Colonic mucosa (tissue), 4 donors: ENCODE data around the gene GNG13. TPM values are rescaled to one million over a fixed set of nuclear protein-coding genes. Genes with fewer than 3 reads are reported as not detected.
"Not testable (repeated sequence)": the region's sequence is repeated elsewhere in the genome, so short reads cannot be mapped to it uniquely, and the experiment has no call there.

Experiments
- DNase-seq: peaks from one replicate; pipeline ENCODE4 v3.0.0-alpha.2; 2020
- H3K27ac ChIP-seq: fragments of 200-600 bp; one replicate; pipeline ENCODE4 v1.8.0; 2021
- H3K27me3 ChIP-seq: fragments of 200-600 bp; one replicate; pipeline ENCODE4 v1.8.0; 2021
- H3K36me3 ChIP-seq: fragments of 200-600 bp; one replicate; pipeline ENCODE4 v1.8.0; 2021
- H3K4me1 ChIP-seq: fragments of 200-600 bp; one replicate; pipeline ENCODE4 v1.8.0; 2021; ENCODE audit warnings: mild to moderate bottlenecking
- H3K4me3 ChIP-seq: fragments of 200-600 bp; one replicate; pipeline ENCODE4 v1.8.0; 2021
- H3K9ac ChIP-seq, 2 donors: one replicate each; pipeline ENCODE4 v1.7.0; 2013; ENCODE audit warnings: control low read depth in 2 of 2, low read depth in 2 of 2, low read length in 2 of 2
- H3K9me3 ChIP-seq: fragments of 200-600 bp; one replicate; pipeline ENCODE4 v1.8.0; 2021
- CTCF ChIP-seq: fragments of 200-600 bp; IDR thresholded peaks from one replicate; pipeline ENCODE4 v1.8.0; 2022; ENCODE audit warnings: antibody characterized with exemption, mild to moderate bottlenecking
- intact Hi-C: fragments of 100-400 bp; cut with DNase I; formaldehyde crosslinking; loops from one replicate; pipeline ENCODE4 v1.14.1; 2022
- total RNA-seq, 2 donors: library from RNA; stranded (reverse); fragmentation: NEBNext Ultra II Directional in 1 of 2; extraction: Animal tissue kit (Norgen Biotek cat#: 25700) in 1 of 2; gene quantifications; one replicate each; pipeline ENCODE4 v1.2.1, GENCODE V29; 2021
- donor health status: healthy.
- donor health status: DM: no; HTN: no; CAD: no.
- donor health status: DM: no; HTN: no; CAD: no.

Gene GNG13
- total RNA-seq, 2 donors from 2014 or later: 0.24 TPM; not detected in 1

- no peaks in the 10 kb centered on the region for H3K4me1 ChIP-seq
- H3K4me3 ChIP-seq: no peak overlapping the region
- intact Hi-C loops: no loop called here
- H3K36me3 ChIP-seq: no peaks in the 10 kb centered on the region
- no peak overlapping the region for H3K9ac ChIP-seq
- no peak for DNase-seq
- H3K27ac ChIP-seq: no peak overlapping the region
- no peak for TF ChIP-seq CTCF
- H3K9me3 ChIP-seq: no peaks in the 10 kb centered on the region
- H3K27me3 ChIP-seq: peaks cover 4% of the 10 kb centered on the region
Observed at GRCh38 chr16:760065-760464, 40.5 kb downstream of the GNG13 start.

- no peak for DNase-seq
- no peak overlapping the region for H3K9ac ChIP-seq
- intact Hi-C loops: no loop called here
- peaks cover 4% of the 10 kb centered on the region for H3K27me3 ChIP-seq
- H3K4me3 ChIP-seq: no peak overlapping the region
- H3K27ac ChIP-seq: no peak overlapping the region
- no peaks in the 10 kb centered on the region for H3K36me3 ChIP-seq
- no peak for TF ChIP-seq CTCF
- no peaks in the 10 kb centered on the region for H3K9me3 ChIP-seq
- no peaks in the 10 kb centered on the region for H3K4me1 ChIP-seq
Observed at GRCh38 chr16:759110-759910, 41.2 kb downstream of the GNG13 start.

- Histone ChIP-seq H3K27me3 (peaks cover 15% of the 10 kb centered on the region), H3K9me3 (no peaks in the 10 kb centered on the region), H3K27ac (no peak overlapping the region), H3K9ac (no peak overlapping the region), H3K4me1 (no peaks in the 10 kb centered on the region), H3K4me3 (no peak overlapping the region), H3K36me3 (no peaks in the 10 kb centered on the region)
- DNase-seq: no peak
- intact Hi-C loops: no loop called here
- no peak for TF ChIP-seq CTCF
Observed at GRCh38 chr16:756428-756827, 44.1 kb downstream of the GNG13 start.

- no peak for TF ChIP-seq CTCF
- Histone ChIP-seq H3K9ac (no peak overlapping the region), H3K4me1 (no peaks in the 10 kb centered on the region), H3K27me3 (peaks cover 12% of the 10 kb centered on the region), H3K27ac (no peak overlapping the region), H3K9me3 (no peaks in the 10 kb centered on the region), H3K4me3 (no peak overlapping the region), H3K36me3 (no peaks in the 10 kb centered on the region)
- DNase-seq: no peak
- intact Hi-C loops: no loop called here
Observed at GRCh38 chr16:754656-755055, 45.9 kb downstream of the GNG13 start.

GRCh38 chr16:754121-754607, 46.4 kb downstream of the GNG13 start:
- H3K36me3 ChIP-seq, DNase-seq, H3K4me3 ChIP-seq, H3K4me1 ChIP-seq, H3K9ac ChIP-seq, H3K9me3 ChIP-seq, H3K27ac ChIP-seq, intact Hi-C loops: not testable (repeated sequence)
- peaks cover 12% of the 10 kb centered on the region for H3K27me3 ChIP-seq

GRCh38 chr16:752007-752312, 48.6 kb downstream of the GNG13 start:
- H3K9ac ChIP-seq: no peak overlapping the region
- no peaks in the 10 kb centered on the region for H3K9me3 ChIP-seq
- H3K4me1 ChIP-seq: no peaks in the 10 kb centered on the region
- H3K4me3 ChIP-seq: no peak overlapping the region
- intact Hi-C loops: no loop called here
- no peaks in the 10 kb centered on the region for H3K36me3 ChIP-seq
- DNase-seq: no peak
- no peak overlapping the region for H3K27ac ChIP-seq
- peaks cover 12% of the 10 kb centered on the region for H3K27me3 ChIP-seq
- TF ChIP-seq CTCF: no peak
